Measurements from ENCODE around the gene OR4C6.
A peak's percentile ranks its signal among the peaks of the same experiment; 100 is the strongest.

The OR4C6 gene

DNA sequence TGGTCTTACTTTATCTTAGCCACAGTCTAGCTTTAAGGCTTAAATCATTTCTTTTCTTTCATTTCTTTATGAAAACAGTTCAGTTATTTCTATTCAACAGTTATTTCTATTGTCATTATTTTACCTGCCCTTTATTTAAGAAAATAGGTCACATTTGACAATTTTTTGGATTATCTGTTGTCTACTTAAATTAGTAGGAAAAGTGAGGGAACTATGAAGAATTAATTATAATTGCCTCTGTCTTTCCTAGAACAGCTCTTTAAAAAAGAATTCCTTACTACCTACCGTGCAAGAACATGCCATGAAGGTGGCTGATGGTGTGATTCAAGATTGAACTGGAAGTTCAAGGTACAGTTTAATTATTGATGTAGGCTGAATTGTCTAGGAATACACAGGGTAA, at the start of gene OR4C6:
TSS of gene OR4C6 (plus strand) at position 301 of the 400 bp plus-strand sequence. CDS start 2,966 bp downstream, outside the sequence.
- no peak for DNase-seq (ENCODE audit: low spot score)

DNA sequence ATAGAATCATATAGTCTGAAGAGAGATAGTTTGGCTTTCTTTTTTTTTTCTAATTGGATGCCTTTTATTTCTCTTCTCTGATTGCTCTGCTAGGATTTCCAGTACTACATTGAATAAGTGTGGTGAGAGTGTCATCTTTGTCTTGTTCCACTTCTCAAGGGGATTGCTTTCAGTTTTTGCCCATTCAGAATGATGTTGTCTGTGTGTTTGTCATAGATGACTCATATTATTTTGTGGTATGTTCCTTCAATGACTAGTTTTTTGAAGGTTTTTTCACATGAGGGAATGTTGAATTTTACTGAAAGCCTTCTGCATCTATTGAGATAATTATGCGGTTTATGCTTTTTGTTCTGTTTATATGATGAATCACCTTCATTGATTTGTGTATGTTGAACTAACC, 37.5 kb upstream of the OR4C6 start:
- DNase-seq (ENCODE audit: low spot score): no peak

DNA sequence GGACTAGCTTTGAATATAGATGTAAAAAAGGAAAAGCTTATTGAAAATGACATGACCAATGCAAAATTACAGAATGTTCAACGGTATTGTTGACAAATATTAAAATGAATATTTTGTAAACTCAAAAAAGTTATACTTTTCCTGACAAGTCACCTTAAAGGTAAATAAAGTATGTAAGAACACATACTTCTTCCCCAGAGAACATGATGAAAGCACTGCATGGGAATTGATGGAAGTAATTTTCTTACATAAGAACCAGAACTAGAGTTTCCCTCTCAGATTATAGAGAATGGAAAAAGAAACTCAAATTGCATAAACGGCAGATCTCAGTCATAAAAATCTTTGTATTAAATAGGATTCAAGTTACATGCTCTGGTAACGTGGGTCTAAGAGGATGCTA, 27.2 kb upstream of the OR4C6 start, which contains the start of gene OR4P4:
TSS of gene OR4P4 (plus strand) at position 301 of the 400 bp plus-strand sequence.
- DNase-seq (ENCODE audit: low spot score): no peak

DNA sequence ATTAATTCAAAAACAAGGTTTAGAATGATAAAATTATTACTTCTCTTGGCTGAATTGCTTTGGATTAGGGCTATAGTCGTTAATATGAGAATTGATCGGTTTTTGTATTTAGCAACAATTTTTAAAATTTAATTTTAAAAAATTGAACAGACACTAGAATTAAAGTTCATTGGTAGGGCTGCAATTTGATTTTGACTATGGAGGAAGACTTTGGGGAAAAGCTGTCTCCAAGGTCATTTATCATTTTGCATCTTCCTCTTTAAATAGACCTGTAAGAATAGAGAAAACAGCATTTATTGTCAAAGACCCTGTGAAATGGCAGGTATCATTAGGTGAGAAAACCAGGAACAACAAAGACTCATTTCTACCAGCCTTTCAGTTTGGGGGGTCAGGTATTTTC, 14.0 kb upstream of the OR4C6 start, which contains the start of gene OR4S2:
TSS of gene OR4S2 (plus strand) at position 301 of the 400 bp plus-strand sequence. CDS start 2,577 bp downstream, outside the sequence.
- no peak for DNase-seq (ENCODE audit: low spot score)

DNA sequence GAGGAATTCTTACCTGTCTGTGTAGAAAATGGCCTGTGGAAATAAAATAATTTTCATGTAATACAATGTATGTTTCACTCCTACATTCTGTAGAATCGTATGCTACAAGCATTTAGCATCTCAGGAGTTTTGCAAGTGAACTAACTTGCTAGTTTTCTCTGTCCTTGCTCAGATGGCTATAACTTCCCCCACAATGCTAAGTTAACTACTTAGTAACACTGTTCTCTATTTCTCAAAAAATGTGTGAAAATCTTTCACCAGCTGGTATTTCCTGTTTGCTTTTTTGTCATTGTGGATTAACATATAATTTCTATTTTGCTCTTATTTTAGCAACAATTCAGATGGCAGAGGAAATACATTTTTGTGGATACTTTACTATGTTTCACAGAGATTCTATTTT, 9.4 kb upstream of the OR4C6 start:
- no peak for DNase-seq (ENCODE audit: low spot score)

DNA sequence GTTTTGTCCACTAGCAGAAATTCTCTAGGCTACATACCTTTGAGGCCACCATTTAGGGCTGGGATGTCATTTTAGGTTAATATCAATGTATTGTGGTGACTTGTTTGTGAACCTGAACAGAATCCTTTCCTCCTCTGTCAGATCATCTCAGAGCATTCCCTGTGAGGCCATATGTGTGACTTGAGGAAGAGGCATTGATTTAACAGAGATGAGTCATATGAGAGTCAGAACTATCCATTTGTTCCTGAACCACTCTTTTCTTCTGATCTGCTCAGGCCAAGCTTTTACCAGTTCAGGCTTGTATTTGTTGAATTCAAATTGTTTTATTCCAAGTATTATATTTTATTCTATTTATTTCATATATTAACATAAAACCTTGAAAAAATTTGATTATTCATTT, 6.9 kb upstream of the OR4C6 start:
- DNase-seq (ENCODE audit: low spot score): no peak

DNA sequence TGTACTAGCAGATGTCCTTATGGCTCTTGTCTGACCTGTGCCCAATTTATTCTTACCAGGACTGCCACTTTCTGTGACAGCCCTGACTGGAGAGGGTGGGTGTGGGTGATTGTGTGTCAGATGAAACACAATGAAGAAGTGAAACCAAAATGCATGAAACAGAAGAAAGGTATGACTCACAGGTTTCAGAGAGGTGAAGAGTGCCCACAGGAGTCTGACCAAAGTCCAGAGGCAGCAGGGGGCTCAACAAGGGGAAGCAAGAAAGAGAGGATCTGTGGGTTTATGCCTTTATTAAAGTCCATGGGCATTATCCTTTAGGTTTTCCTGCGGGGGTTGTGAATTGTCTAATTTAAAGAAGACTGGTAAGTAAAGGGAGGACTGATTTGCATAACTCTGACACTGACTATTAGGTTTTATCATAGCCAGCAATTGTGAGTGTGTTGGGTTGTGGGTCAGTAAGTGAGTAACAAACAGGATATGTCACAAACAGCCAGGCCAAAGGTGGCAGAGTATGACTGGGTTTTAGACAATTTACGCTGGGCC, 3.9 kb upstream of the OR4C6 start:
- DNase-seq (ENCODE audit: low spot score): no peak

DNA sequence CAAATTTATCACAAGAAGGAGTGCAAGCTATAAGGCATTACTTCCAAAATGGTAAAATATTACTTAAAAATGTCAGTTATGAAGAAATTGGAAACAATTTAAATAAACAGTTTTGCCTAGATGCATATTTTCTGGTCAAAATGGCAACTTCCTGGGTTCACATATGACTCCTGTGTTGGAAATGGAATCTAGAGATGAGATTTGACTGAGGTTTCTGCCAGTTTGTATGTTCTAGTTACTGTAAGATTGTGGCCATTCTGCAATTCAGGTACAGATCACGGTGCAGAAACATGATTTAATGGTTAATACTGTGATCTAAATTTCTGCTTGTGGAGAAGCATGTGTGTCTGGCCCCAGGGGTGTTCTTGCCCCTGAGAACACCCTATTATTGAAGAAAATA, 3.4 kb upstream of the OR4C6 start:
- DNase-seq (ENCODE audit: low spot score): no peak

DNA sequence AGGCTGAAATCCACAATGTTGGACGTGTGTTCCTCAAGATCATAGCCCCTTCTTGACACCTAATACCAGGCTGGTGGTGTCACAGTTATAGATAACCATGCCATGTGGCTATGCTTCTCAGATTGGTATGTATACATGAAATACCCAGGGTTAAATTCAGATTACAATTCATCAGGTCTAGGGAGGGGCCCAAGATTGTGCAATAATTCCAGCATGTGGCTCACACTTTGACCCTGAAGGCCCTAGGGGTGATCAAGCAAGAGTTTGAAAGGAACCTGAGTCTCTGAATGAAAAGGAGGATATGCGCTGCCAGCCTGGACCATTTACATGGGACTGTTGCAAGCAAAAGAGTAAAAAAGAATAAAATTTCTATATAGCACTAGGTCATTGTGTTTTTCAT, 7.4 kb downstream of the OR4C6 start:
- no peak for DNase-seq (ENCODE audit: low spot score)

DNA sequence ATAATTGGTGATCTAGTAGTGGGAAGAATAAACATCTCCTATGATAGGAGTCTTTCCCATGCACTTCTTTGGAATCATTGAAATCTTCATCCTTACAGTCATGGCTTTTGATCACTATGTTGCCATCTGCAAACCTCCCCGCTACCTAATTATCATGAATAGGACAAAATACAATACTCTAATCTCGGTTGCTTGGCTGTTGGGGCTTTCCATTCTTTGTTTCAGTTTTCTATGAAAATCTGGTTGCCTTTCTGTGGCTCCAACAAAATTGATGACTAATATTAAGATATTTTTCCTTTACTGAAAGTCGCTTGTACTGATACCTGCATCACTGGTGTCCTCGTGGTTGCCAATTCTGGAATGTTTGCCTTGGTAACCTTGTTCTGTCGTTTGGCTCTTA, 11.9 kb downstream of the OR4C6 start:
- no peak for DNase-seq (ENCODE audit: low spot score)

DNA sequence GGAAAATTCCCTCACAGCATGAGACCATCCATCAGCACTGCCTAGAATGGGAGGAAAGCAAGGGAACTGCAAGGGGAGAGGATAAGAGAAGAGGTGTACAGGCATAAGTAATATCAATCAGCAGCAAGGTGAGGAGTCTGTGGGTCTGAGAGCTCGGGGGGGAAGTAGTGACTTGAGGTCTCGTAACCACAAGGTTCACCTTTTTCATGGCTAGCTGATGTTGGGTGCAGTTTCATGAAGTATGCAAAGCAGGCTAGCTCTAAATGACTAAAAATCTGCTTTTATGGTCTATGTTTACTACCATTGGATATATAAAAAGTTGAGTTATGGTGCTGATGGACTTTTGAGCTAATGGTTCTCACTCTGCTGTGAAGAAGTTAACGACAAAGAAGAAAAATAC, 35.8 kb downstream of the OR4C6 start:
- DNase-seq (ENCODE audit: low spot score): no peak

DNA sequence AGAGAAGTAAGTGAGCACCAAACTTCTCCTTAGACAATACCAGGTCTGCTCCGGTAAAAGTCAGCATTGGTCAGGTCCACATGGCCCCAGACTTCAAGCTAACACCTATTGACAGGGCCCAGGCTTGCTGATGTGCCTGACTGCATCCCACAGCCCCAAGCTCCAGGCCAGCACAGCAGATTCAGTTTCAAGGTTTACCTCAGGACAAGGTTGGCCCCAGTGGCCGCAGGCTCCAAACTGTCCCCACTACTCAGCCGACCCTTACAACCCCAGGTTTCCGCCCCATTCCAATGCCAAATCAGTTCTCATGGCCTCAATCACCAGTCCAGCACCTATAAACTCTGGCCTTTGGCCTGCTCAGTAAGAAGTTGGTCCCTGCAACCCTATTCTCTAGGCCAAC, 39.4 kb downstream of the OR4C6 start:
- DNase-seq (ENCODE audit: low spot score): no peak

DNA sequence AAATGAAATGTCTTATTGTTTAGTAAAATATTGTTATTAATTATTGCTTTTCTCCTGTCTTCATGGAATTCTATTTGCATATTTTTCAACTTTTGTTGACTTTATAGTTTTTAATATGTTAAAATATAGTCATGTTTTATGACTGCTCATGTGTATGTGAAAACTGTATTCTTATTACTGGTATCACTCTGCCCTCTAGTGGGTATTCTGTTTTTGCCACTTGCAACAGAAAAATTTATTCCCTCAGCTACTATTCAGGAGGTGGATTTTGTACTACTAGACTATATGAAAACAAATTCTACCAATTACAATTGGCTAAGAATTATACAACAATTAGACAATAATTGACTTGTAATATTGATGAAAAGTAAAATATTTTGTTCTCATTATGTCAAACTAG, 45.0 kb downstream of the OR4C6 start:
- peak; percentile 22 for DNase-seq (ENCODE audit: low spot score)

DNA sequence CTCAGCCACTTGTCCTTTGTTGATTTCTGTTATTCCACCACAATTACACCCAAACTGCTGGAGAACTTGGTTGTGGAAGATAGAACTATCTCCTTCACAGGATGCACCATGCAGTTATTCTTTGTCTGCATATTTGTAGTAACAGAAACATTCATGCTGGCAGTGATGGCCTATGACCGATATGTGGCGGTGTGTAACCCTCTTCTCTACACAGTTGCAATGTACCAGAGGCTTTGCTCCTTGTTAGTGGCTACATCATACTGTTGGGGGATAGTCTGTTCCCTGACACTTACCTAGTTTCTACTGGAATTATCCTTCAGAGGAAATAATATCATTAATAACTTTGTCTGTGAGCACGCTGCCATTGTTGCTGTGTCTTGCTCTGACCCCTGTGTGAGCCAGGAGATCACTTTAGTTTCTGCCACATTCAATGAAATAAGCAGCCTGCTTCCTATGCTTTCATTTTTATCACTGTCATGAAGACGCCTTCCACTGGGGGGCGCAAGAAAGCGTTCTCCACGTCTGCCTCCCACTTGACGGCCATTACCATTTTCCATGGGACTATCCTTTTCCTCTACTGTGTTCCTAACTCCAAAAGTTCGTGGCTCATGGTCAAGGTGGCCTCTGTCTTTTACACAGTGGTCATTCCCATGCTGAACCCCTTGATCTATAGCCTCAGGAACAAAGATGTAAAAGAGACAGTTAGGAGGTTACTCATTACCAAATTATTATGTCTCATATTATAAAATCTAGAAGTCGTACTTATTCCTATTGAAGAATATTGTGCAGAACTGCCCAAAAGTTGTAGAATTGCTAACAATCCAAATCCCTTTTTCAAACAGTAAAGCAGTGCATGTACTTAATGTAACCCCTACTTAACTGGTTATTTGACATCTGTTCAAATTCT, 53.2 kb downstream of the OR4C6 start:
- DNase-seq (ENCODE audit: low spot score): peak; percentile 42
